Neural progenitor cell (in vitro differentiated cells): ENCODE data around the gene TTC39C. TPM values are rescaled to one million over a fixed set of nuclear protein-coding genes. Genes with fewer than 3 reads are reported as not detected.
"Not testable (repeated sequence)": the region's sequence is repeated elsewhere in the genome, so short reads cannot be mapped to it uniquely, and the experiment has no call there.

Source experiments
- DNase-seq: peaks from one replicate; pipeline ENCODE4 v3.0.0-alpha.2; 2016; ENCODE audit warnings: low spot score
- H2AFZ ChIP-seq: fragments of 200-600 bp; sonication (generic); replicated peaks from 2 replicates; pipeline ENCODE4 v1.6.1; 2016; ENCODE audit warnings: antibody characterized with exemption
- H3F3A ChIP-seq: fragments of 200-600 bp; sonication (generic); 2 replicates; pipeline ENCODE4 v1.6.1; 2016; ENCODE audit warnings: antibody characterized with exemption, low read depth
- H3K27ac ChIP-seq: fragments of 200-600 bp; sonication (generic); 2 replicates; pipeline ENCODE4 v1.5.1; 2016; ENCODE audit warnings: mild to moderate bottlenecking
- H3K27me3 ChIP-seq: fragments of 200-600 bp; sonication (generic); 2 replicates; pipeline ENCODE4 v1.6.1; 2016; ENCODE audit warnings: mild to moderate bottlenecking, moderate library complexity
- H3K36me3 ChIP-seq: fragments of 200-600 bp; sonication (generic); 2 replicates; pipeline ENCODE4 v1.5.1; 2016
- H3K4me1 ChIP-seq: fragments of 200-600 bp; sonication (generic); 2 replicates; pipeline ENCODE4 v1.6.1; 2016; ENCODE audit warnings: mixed run types
- H3K4me2 ChIP-seq: fragments of 200-600 bp; sonication (generic); 2 replicates; pipeline ENCODE4 v1.6.1; 2016
- H3K4me3 ChIP-seq: fragments of 200-600 bp; sonication (generic); 2 replicates; pipeline ENCODE4 v1.5.1; 2016
- H3K79me2 ChIP-seq: fragments of 200-600 bp; sonication (generic); 2 replicates; pipeline ENCODE4 v1.6.1; 2016; ENCODE audit warnings: low read depth
- H3K9ac ChIP-seq: fragments of 200-600 bp; sonication (generic); 2 replicates; pipeline ENCODE4 v1.6.1; 2016
- H3K9me3 ChIP-seq: fragments of 200-600 bp; sonication (generic); 2 replicates; pipeline ENCODE4 v1.5.1; 2016; ENCODE audit warnings: low read depth
- H4K20me1 ChIP-seq: fragments of 200-600 bp; sonication (generic); 2 replicates; pipeline ENCODE4 v1.6.1; 2016; ENCODE audit warnings: low read depth
- H3K27ac Mint-ChIP-seq: 3 replicates; pipeline ENCODE4 v1.8.0; 2021; ENCODE audit warnings: mixed read lengths
- H3K27me3 Mint-ChIP-seq: 2 replicates; pipeline ENCODE4 v1.8.0; 2022; ENCODE audit warnings: low read depth, mild to moderate bottlenecking, inconsistent platforms, moderate library complexity, mixed read lengths; ENCODE audit not compliant: insufficient read depth
- H3K36me3 Mint-ChIP-seq: 3 replicates; pipeline ENCODE4 v1.8.0; 2021; ENCODE audit warnings: mixed read lengths
- H3K4me1 Mint-ChIP-seq: 3 replicates; pipeline ENCODE4 v1.8.0; 2021; ENCODE audit warnings: mixed read lengths
- H3K4me3 Mint-ChIP-seq: 3 replicates; pipeline ENCODE4 v1.8.0; 2021; ENCODE audit warnings: mild to moderate bottlenecking, moderate library complexity, mixed read lengths
- H3K9me3 Mint-ChIP-seq: 3 replicates; pipeline ENCODE4 v1.8.0; 2020; ENCODE audit warnings: mixed read lengths
- CTCF ChIP-seq: fragments of 200-600 bp; sonication (generic); IDR thresholded peaks from 2 replicates; pipeline ENCODE4 v1.5.1; 2017; ENCODE audit warnings: antibody characterized with exemption, mild to moderate bottlenecking
- EZH2 ChIP-seq: fragments of 200-600 bp; sonication (generic); IDR thresholded peaks from 2 replicates; pipeline ENCODE4 v1.6.1; 2017; ENCODE audit warnings: antibody characterized with exemption, mild to moderate bottlenecking, moderate library complexity
- EZH2phosphoT487 ChIP-seq: fragments of 200-600 bp; sonication (generic); IDR thresholded peaks from 2 replicates; pipeline ENCODE4 v1.6.1; 2017; ENCODE audit warnings: antibody characterized with exemption
- total RNA-seq: library from RNA; depleted of rRNA; stranded (reverse); fragments of >200 nt; gene quantifications from 2 replicates; pipeline ENCODE4 v1.2.3, GENCODE V29; 2015; ENCODE audit warnings: low replicate concordance

TTC39C gene
- total RNA-seq, 1 donor from 2014 or later = 27.6 TPM

GRCh38 chr18:24027156-24027827 is 12.7 kb downstream of the TTC39C start:
- no peak for TF ChIP-seq EZH2phosphoT487
- TF ChIP-seq CTCF = no peak
- TF ChIP-seq EZH2 = no peak
- Mint-ChIP-seq H3K4me1 (peaks cover 2% of the 10 kb centered on the region), H3K9me3 (no peaks in the 10 kb centered on the region), H3K4me3 (no peak overlapping the region), H3K27ac (no peak overlapping the region), H3K36me3 (peaks cover 5% of the 10 kb centered on the region), H3K27me3 (peaks cover 2% of the 10 kb centered on the region)
- Histone ChIP-seq H3K36me3 (no peaks in the 10 kb centered on the region), H3K9ac (no peak overlapping the region), H3K27me3 (no peaks in the 10 kb centered on the region), H3K9me3 (no peaks in the 10 kb centered on the region), H3K79me2 (peaks cover 41% of the 10 kb centered on the region), H3K4me1 (peaks cover 9% of the 10 kb centered on the region), H4K20me1 (peaks cover 13% of the 10 kb centered on the region), H3K4me2 (no peak overlapping the region), H2AFZ (no peak overlapping the region), H3F3A (peaks cover 4% of the 10 kb centered on the region), H3K27ac (no peak overlapping the region), H3K4me3 (no peak overlapping the region)
- DNase-seq = no peak

- H3F3A ChIP-seq, H3K4me3 ChIP-seq, H3K4me1 ChIP-seq, H3K4me1 Mint-ChIP-seq, H3K27me3 ChIP-seq, H3K4me2 ChIP-seq, H3K4me3 Mint-ChIP-seq, H3K9me3 Mint-ChIP-seq, H3K27ac ChIP-seq, H3K27me3 Mint-ChIP-seq, H3K9me3 ChIP-seq, H3K27ac Mint-ChIP-seq, H3K36me3 ChIP-seq, H4K20me1 ChIP-seq, H2AFZ ChIP-seq, DNase-seq, H3K9ac ChIP-seq: not testable (repeated sequence)
- H3K79me2 ChIP-seq = peaks cover 45% of the 10 kb centered on the region
- H3K36me3 Mint-ChIP-seq = peaks cover 12% of the 10 kb centered on the region
These were observed 14.4 kb downstream of the TTC39C start for GRCh38 chr18:24028946-24029345.

- no peaks in the 10 kb centered on the region for H3K4me1 ChIP-seq
- H3K4me2 ChIP-seq = no peak overlapping the region
- no peak for TF ChIP-seq CTCF
- no peak for TF ChIP-seq EZH2phosphoT487
- no peak for TF ChIP-seq EZH2
- H3K27ac ChIP-seq = no peak overlapping the region
- DNase-seq = no peak
- no peak overlapping the region for H3K4me3 ChIP-seq
- no peak overlapping the region for H2AFZ ChIP-seq
- no peaks in the 10 kb centered on the region for H3K36me3 ChIP-seq
- H3K9me3 Mint-ChIP-seq = peaks cover 12% of the 10 kb centered on the region
- H3K27ac Mint-ChIP-seq = no peak overlapping the region
- H3K36me3 Mint-ChIP-seq = peaks cover 12% of the 10 kb centered on the region
- H3K4me1 Mint-ChIP-seq = peaks cover 2% of the 10 kb centered on the region
- peaks cover 2% of the 10 kb centered on the region for H3K27me3 Mint-ChIP-seq
- H3K9me3 ChIP-seq = no peaks in the 10 kb centered on the region
- H3K27me3 ChIP-seq = no peaks in the 10 kb centered on the region
- H4K20me1 ChIP-seq = no peaks in the 10 kb centered on the region
- H3F3A ChIP-seq = no peaks in the 10 kb centered on the region
- H3K79me2 ChIP-seq = peaks cover 54% of the 10 kb centered on the region
- no peak overlapping the region for H3K4me3 Mint-ChIP-seq
- H3K9ac ChIP-seq = no peak overlapping the region
These were observed 16.8 kb downstream of the TTC39C start for GRCh38 chr18:24031318-24031717.

GRCh38 chr18:24031916-24032315 is 17.4 kb downstream of the TTC39C start:
- no peak overlapping the region for H3K27ac ChIP-seq
- H3K27me3 ChIP-seq = no peaks in the 10 kb centered on the region

More at GRCh38 chr18:24031916-24032315, 17.4 kb downstream of the TTC39C start:
- H3K9ac ChIP-seq = no peak overlapping the region
- Mint-ChIP-seq H3K27me3 (peaks cover 2% of the 10 kb centered on the region), H3K4me3 (no peak overlapping the region), H3K27ac (no peak overlapping the region), H3K4me1 (peaks cover 2% of the 10 kb centered on the region), H3K9me3 (peaks cover 12% of the 10 kb centered on the region), H3K36me3 (peaks cover 12% of the 10 kb centered on the region)
- no peaks in the 10 kb centered on the region for H4K20me1 ChIP-seq
- H3K4me1 ChIP-seq = no peaks in the 10 kb centered on the region
- DNase-seq = no peak
- H3K79me2 ChIP-seq = peaks cover 54% of the 10 kb centered on the region
- no peak overlapping the region for H2AFZ ChIP-seq
- H3K9me3 ChIP-seq = no peaks in the 10 kb centered on the region
- H3K4me2 ChIP-seq = no peak overlapping the region
- H3F3A ChIP-seq = no peaks in the 10 kb centered on the region
- TF ChIP-seq EZH2phosphoT487 = no peak
- no peak for TF ChIP-seq EZH2
- no peak for TF ChIP-seq CTCF
- no peaks in the 10 kb centered on the region for H3K36me3 ChIP-seq
- H3K4me3 ChIP-seq = no peak overlapping the region
